ENCODE measurements around the gene ZNF236.

ZNF236 gene

DNA sequence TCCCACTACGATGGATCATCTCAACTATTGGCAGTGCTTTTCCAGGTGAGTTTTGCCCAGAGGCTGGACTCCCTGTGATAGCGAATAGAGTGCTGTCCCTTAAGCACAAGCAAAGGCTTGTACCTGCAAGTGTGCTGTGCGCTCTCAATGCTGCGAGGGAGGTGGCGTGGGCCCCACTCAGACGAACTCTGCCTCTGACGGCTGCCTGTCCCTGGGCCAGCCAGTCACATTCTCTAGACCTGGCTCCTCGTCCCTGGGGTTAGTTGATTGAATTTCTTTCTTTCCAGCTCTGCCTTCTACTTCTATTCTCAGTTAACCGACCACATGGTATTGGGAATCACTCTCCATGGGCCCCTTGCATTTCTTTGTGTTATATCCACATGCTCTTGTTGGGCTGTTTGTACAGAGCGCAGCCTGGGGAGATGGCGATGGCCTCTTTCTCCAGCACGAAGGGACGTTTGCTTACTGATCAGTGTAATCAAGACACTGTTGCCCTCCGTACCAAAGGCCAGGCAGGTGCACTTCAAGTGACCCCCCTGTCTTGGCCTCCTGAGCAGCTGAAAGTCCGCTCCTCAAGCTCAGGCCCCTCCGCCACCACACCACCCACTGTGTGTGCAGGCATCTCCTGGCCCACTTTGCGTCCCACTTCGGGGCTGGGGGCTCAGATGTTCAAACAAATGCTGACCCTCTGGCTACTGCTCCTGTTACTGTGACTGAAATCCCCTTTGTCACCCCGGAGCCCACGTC is 151.3 kb downstream of the ZNF236 start:
- no peak for DNase-seq (ENCODE audit: low read depth)

DNA sequence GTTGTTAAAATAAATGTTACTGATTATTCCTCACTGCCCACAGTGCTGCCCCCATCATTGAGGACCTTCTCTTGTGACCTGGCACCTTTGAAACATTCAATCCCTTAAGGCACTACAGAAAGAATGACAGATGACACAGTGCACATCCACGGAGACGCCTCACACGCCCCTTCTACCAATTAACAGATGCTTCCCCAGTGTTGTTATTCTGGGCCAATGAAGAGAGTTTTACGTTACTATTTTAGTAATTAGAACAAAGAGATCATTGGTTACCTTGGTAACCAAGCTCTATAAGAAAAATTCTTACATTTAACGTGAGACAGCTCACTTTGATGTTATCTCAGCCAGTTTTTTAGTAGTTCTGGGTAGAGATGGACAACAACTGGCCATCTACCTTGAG is 152.0 kb downstream of the ZNF236 start:
- no peak for DNase-seq (ENCODE audit: low read depth)

DNA sequence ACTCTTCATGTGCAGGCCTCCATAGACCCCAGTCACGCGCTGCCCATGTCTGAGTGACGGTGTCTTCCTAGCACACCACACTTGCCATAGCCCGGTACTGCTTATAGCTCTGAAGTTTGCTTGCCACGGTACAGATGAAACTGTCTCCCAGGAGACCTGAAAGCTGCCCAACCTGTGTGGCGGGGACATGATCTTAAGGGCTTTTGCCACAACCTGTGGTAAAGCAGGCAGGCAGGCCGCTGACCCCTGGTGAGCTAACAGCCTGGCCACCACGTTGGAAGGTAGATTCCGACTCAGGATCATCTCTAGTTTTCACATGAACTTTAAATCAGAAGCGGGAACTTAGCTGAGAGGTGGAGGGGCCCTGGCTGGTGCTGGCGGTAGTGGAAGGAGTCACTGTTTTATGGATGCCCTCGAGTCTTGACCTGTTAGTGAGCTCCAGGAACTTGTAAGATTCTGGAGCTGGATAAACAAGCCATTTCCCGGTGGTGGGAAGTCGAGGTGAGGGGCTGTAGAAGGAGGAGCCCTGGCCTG is 153.3 kb downstream of the ZNF236 start:
- no peak for DNase-seq (ENCODE audit: low read depth)

DNA sequence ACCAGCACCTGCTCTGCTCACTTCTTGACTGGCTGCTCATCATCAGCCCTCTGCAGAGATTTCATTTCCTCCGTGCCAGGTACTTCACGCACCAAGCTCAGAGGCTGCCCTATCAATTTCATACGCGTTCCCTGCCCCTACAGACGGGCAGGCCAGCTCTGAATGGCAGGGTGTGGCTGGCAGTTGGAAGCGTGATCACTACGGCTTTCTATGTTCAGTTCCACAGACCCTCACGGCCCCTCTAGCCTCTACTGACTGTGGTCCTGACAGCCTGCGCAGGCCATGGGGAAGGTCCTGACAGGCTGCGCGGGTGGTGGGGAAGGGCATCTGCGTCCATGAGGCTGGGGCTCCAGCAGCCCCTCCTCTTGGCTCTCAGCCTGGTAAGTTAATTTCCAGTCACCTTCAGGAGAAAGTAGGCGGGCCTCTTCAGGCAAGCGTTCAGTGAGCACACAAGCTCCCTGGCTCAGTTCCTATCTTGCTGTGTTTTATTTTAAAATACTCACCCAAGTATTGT is 154.8 kb downstream of the ZNF236 start:
- DNase-seq (ENCODE audit: low read depth): no peak

DNA sequence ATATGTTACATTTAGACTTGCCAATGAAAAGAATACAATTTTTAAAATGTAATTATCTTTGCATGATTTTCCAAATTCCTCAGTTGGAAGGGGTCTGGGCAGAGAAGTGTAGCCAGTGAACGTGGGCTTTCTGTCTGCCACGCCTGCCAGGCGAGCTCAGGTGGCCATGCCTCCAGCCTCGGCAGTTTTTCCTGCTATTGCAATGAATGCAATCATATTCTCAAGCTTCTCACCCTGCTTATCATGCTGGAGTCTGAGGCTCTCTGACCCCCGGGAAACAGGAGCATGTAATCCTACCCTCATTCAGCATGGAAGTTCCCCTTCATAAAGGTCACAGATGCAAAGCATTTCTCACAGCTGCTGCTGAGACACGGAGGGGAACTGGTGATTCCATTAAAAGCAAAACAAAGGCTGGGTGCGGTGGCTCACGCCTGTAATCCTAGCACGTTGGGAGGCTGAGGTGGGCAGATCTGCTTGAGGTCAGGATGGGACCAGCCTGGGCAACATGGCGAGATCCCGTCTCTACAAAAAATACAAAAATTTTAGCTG is 155.4 kb downstream of the ZNF236 start:
- DNase-seq (ENCODE audit: low read depth): no peak

DNA sequence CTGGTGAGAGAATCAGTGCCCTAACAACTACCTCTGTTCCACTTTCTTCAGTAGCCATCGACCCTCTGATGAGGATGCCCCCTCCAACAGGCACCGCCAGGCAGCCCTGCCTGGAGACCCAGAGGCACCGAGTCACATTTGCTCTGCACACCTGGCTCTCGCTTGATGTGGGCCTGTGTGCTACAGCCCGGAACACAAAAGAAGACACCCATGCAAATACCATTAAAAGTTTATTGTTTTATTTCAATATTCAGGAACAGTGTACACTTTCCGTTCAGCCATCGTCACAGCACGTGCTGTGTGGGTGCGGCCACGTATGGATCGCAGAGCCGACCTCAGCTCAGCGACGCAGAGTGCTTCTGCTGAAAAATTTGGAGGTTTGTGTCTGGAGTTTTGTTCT is 156.3 kb downstream of the ZNF236 start:
- DNase-seq (ENCODE audit: low read depth): no peak

DNA sequence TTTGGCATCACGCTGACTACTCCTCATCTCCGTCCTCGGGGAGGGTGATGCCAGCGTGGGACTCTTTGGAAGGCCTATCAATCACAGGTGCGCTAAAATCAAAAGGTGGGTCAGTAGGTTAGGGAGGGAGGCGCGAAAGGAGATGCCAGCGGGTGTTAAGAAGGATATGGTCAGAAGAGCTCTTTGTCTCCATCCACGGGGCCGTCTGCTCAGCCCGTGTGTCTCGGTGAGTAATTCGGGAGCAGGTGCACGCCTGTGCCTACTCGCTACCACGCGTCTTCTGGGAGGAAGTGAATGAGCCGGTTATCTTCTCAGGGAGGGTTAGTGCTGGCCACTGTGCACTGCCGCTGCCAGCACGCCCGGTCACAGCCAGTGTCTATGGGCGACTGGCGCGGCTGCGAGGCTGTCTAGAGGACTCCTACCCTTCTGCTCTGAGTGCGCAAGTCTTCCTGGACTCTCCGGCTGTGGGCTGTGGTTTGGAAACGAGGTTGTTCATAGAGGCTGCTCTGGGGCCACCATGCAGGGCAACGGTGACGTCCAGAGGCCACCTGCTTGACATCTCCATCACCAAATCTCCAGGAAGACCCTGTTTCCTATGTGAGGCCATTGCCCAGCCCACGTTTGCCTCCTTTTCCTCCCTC is 156.9 kb downstream of the ZNF236 start:
- DNase-seq (ENCODE audit: low read depth): no peak

DNA sequence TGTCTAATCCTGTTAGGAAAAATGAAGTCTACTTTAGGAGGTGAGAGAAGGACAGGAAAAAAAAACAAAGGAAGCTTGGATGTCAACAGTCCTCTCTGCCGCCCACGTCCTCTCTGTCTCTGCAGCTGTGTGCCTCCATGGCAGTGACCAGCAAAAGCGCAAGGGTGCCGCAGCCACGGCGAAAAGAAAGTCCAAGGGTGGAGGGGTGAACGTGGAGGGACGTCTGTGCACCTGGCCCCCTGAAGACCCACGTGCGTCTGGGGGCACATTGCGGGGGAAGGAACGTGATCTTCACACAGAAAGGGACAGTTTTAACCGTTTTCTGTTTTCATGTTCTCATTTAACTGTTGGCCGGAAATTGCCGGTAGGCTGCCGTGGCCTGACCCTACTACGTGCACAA is 157.5 kb downstream of the ZNF236 start:
- DNase-seq (ENCODE audit: low read depth): no peak

DNA sequence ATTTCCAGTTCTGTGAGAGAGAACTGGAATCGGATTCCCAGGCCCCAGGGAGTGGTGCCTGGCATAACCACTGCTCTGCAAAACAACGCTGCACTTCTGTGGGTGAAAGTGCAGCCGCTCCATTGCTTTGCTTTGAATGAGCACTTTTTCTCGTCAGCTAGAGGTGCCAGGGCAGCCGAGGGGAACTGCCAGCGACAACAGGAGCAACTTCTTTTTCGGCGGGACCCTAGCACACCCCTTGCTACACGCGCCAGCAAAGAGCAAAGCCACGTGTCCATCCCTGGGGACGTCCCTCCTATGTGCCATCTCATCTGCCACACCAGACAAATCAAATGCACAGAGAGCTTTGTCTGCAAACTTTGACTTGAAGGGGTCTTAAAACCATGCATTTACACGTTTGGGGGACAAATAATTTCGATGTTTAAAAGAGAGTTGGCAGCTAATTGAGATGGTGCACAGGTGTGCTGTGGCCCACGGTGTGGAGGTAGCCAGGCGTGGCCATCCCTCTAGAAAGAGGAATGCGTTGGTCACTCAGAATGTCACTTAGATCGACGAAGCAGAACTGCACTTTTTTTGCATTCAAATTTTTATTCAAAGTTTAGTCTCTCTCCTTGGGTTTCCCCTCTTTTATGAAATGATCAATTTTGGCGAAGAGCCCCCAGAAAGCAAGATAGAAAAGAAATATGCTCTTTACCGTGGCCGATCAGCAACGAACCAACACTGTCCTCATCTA is 158.5 kb downstream of the ZNF236 start:
- no peak for DNase-seq (ENCODE audit: low read depth)

DNA sequence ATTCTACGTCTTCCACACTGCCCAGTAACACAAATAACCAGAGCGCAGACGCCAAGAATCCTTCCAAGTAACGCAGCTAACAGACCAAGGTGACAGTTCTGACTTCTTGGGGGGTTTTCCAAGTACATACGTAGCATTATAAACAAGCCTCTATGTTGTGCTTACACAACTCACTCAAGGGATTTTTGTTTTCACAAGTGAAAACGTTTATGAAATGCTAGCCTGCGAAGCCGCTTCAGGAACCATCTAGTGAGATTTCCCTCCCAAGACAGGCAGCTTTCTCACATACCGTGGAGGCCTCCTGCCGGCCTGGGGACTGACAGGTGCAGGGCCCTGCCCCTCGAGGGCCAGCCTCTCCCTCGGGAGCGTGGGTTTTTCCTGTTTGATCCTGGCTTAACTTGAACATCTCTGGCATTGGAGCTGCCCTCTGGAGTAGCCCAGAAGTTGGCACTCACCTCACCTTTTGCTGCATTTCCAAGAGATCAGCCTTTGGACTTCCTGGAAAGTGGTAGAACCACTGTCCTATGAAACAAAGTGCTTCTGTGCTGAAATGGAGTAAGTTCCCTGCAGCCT is 159.1 kb downstream of the ZNF236 start:
- no peak for DNase-seq (ENCODE audit: low read depth)

DNA sequence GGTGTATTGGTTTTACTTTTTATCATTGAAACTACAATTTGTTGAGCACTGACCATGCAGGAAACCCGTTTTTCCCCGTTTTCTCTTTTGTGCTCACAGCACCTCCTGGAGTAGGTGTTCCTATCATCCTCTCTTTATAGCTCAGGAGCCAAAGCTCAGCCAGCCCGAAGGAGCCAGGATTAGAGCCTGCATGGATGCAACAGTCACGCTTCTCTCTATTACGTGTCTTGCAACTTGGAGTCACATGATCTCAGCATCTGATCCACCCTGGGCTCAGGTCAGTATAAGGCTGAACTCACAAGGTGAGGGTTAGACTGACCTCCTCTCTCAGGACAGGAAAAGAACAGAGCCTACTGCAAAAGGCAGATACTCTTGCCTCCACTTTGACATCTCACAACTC is 159.7 kb downstream of the ZNF236 start:
- DNase-seq (ENCODE audit: low read depth): no peak

DNA sequence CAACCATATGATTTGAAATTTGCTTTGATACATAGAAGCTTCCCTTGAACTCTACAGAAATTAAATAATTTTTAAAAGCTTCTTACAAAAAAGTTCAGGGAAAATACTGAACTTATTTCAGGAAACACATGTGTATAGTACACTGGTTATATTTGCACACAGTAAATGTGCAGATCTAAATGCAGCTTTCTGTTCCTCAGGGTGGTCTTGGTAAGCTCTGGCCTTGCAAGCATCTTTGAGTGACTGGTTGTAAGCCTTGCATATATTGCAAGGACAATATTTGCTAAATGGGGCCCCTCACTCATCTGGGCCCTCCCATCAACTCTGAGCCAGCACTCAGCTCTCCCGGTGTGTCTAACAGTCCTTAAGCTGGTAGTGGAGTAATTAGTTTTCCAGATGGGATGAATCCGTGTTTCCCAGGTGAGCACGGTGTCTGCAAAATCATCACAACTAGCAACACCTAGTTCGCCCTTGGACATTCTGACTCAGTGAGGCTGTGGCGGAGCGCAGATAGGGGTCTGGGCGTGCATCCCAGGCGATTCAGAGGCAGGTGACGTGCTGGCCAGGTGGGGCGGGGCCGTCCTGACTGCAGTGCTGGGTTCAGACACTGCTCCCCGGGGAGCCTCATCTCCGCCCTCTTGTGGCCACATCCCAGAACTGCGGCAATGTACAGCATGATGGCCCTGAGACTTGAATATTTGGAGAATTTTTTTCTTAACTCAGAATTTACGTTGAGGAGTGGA is 160.7 kb downstream of the ZNF236 start:
- DNase-seq (ENCODE audit: low read depth): peak; percentile 10

DNA sequence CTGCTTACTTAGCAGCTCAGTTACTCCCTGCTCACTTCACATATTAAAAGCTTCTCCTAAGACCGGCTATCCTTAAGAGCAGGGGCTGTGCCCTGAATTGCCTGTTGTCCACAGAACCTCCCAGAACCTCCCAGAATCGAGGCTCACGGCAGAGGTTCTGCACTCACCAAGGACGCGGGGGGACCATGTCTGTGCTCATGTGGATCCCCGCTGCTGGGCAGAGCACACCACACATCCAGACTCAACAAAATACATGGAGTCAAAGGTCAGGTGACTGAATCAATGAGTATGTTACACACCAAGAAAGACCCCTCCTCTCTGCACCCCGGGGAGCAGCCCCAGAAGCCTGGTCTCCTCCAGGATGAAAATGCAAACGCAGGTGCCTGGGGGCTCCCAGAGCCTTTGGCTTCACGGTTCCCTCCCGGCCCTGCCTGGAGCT is 161.3 kb downstream of the ZNF236 start:
- DNase-seq (ENCODE audit: low read depth): no peak

DNA sequence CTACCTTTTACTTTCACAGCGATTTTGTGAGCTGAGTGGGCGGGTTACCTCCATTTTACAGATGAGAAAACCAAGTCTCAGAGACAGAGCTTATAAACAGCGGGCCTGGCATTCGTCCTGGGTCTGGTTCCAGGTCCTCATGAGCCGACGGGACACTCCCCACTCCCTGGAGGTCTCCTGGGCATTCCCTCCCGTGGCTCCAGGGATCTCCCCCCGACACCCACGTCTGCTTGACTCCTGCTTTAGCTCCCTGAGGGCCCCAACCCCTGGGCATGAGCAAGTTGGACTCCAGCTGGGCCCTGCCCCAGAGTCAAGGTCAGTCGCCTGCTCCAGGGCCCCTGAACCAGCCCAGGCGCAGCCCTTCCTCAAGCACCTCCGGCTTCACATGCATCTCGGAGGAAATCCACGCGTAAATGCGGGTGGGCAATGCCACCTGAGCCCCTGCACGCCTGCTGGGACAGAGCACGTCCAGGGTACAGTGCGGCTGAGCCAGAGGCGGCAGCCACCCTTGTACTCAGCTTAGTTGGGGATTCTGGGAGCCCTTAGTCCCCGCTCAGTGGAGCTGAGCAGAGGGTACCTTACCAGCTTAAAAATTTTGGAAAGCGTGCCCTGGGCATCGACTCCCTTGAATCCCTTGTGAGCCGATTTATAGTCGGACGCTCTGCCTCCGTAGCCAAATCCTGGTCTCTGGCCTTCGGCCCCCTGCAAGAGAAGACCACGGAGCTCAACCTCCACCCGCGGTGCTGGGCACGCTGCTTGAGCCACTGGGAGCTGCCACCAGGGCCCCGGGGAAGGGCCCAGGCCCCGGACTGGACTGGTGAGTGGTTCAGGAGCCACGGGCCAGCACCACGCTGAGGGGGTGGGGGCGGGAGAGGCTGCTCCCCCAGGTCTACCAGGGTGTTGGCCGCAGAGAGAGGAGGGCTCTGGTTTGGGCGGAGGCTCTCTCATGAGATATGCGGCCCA is 162.1 kb downstream of the ZNF236 start:
- DNase-seq (ENCODE audit: low read depth): no peak

DNA sequence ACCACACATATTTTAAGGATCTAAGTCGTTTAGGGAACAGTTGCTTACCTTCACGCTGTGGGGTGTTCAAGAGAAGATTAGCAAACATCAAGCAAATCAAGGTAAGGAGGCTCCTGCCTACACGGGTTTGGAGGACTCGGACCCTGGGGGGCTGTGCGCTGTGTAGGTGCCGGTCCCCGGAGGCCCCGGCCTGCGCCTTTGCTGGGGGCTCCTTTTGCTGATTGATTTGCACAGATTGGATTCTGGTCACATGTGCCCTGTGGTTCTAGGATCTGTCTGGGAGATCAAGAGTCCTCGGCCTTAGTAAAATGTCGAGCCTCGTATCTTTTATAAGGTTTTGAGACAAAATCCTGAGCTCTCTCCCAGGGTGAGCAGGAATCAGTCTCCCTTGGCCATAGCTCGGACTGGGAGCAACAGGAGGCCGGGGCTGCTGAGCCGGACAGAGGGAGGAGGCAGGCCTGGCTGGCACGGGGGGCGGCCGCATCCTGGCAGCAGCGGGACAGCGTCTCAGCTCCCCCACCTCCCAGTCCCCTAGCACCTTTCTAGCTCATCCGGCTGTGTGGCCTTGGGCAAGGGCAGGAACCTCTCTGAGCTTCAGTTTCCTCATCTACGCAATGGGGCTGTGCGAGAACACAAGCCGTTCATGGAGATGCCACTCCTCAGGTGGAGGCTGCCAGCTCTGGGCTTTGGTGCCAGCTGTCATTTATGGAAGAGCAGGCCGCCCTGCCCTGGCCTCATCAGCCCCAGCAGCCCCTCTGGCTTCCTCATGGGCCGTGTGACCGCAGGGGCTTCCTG is 163.0 kb downstream of the ZNF236 start:
- no peak for DNase-seq (ENCODE audit: low read depth)

DNA sequence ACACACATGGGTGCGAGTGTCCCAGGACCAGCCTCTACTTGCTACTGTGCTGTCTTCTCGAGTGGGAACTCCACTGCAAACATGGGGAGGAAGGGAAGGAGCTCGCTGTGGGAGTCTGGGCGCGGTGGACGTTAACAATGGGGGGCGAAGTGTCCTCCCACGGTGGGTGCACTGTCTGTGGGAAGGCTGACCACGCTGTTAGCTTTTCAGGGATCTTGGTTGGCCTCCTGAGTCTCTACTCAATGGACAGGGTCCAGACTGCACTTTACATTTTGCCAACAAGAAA is 163.5 kb downstream of the ZNF236 start:
- no peak for DNase-seq (ENCODE audit: low read depth)

DNA sequence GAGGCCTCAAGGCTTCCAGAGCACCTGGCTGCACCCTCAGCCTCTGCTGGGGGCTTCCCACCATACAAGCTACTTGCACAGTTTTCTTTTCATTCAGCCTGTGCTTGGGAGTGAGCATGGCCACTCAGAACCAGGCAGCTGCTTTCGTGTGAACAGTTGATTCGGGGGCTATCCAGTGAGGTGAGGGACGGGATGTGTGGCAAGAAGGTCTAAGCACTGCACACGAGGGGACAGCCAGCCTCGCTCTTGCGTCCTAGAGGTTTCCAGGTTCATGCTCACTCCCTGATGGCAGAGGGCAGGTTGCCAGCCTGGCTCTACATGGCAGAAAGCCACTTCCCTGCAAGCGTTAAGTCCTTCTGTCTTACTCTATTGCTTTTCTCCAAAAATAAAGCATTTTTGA is 164.0 kb downstream of the ZNF236 start:
- no peak for DNase-seq (ENCODE audit: low read depth)

DNA sequence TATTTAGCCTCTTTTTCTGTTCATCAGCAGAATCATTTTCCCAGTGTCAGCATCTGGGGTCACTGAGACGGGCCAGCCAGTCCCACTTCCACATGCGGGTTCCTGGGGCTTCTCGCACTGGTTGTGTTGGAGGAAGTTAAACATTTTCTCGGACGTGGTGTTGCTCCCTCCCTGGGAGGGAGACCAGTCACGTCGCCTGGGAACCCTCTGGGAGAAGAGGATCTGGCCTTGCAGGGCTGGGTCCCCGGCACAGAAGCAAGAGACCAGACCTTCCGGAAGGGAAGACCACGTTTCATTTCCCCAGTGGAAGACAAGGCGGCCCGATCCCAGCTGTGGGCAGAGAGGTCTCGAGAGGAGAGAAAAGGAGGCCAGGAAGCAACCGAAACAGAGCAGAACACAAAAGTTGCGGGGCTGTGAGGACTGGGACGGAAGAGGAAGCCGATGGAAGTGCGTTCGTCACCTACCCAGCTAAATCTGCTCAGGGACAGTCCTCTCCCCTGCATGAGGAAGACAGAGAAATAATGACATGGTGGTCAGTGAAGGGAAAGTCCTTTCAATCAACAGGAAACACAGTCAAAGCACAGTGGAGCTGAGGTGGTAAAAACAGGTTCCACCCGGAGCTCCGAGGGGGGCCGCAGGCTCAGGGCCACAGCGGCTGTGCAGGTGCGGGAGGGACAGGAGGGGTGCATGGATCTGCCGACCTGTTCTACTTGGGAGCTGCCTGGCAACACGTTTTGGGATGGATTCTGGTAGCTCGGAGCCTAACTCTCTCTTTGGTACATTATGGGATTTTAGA is 165.9 kb downstream of the ZNF236 start:
- DNase-seq (ENCODE audit: low read depth): no peak

Data from GM04503 (cell line).